HG02798 (cell line): ENCODE data around the gene LRIG2.
"Not testable (repeated sequence)": the region's sequence is repeated elsewhere in the genome, so short reads cannot be mapped to it uniquely, and the experiment has no call there.

Experiments used
- ATAC-seq: cut with Tn5 transposase; IDR thresholded peaks from one replicate; pipeline ENCODE4 v1.9.1; 2021; ENCODE audit warnings: mild to moderate bottlenecking; ENCODE audit not compliant: unreplicated experiment, poor library complexity

Gene LRIG2

GRCh38 chr1:113058941-113059706 lies 13.9 kb upstream of the LRIG2 start:
- no peak for ATAC-seq

GRCh38 chr1:113063456-113063855 lies 9.5 kb upstream of the LRIG2 start:
- not testable (repeated sequence) for ATAC-seq

- no peak for ATAC-seq
Measured at GRCh38 chr1:113072141-113072756, 749 bp upstream of the LRIG2 start.

- peak; percentile 22 for ATAC-seq
Measured at GRCh38 chr1:113073479-113073950, 517 bp downstream of the LRIG2 start.

- no peak for ATAC-seq
Measured at GRCh38 chr1:113074237-113074636, 1.2 kb downstream of the LRIG2 start.

- ATAC-seq = not testable (repeated sequence)
Measured at GRCh38 chr1:113077978-113078377, 5.0 kb downstream of the LRIG2 start.

GRCh38 chr1:113086541-113086940 lies 13.5 kb downstream of the LRIG2 start:
- ATAC-seq = no peak

GRCh38 chr1:113088972-113089371 lies 16.0 kb downstream of the LRIG2 start:
- no peak for ATAC-seq

- no peak for ATAC-seq
Measured at GRCh38 chr1:113090051-113090450, 17.1 kb downstream of the LRIG2 start.

GRCh38 chr1:113091988-113092594 lies 19.1 kb downstream of the LRIG2 start:
- no peak for ATAC-seq

- ATAC-seq = no peak
Measured at GRCh38 chr1:113094506-113094905, 21.5 kb downstream of the LRIG2 start.

- ATAC-seq = no peak
Measured at GRCh38 chr1:113095790-113096455, 22.9 kb downstream of the LRIG2 start.

GRCh38 chr1:113096493-113096892 lies 23.5 kb downstream of the LRIG2 start:
- no peak for ATAC-seq

GRCh38 chr1:113101588-113101987 lies 28.6 kb downstream of the LRIG2 start:
- no peak for ATAC-seq

GRCh38 chr1:113103048-113103447 lies 30.1 kb downstream of the LRIG2 start:
- no peak for ATAC-seq

GRCh38 chr1:113103977-113104376 lies 31.0 kb downstream of the LRIG2 start:
- ATAC-seq = no peak

- ATAC-seq = no peak
Measured at GRCh38 chr1:113106910-113107309, 33.9 kb downstream of the LRIG2 start.

- no peak for ATAC-seq
Measured at GRCh38 chr1:113109908-113110554, 37.0 kb downstream of the LRIG2 start.

GRCh38 chr1:113118266-113118665 lies 45.3 kb downstream of the LRIG2 start:
- no peak for ATAC-seq

GRCh38 chr1:113123737-113124136 lies 50.7 kb downstream of the LRIG2 start:
- ATAC-seq = no peak
